GM12878 (cell line): ENCODE results near the gene CCR5AS.

Experiments used
- ATAC-seq: fragments of 200-7000 bp; cut with Tn5 transposase; 3 replicates; pipeline ENCODE4 v1.9.1; 2020; ENCODE audit warnings: mild to moderate bottlenecking, moderate library complexity
- BruUV-seq: library from RNA; stranded (reverse); fragments of 400-500 nt; replicated peaks from 2 replicates; lab custom pipeline; 2021; lab: Mats Ljungman, UMichigan
- CTCF ChIA-PET: fragments of 300-600 bp; sonication (Branson Sonifier 250); formaldehyde crosslinking; extraction: SDS; loops from one replicate; lab custom pipeline; 2021; ENCODE audit warnings: inconsistent platforms; lab: Yijun Ruan, JAX
- POLR2A ChIA-PET: fragments of 350-600 bp; formaldehyde crosslinking; extraction: SDS; loops from one replicate; lab custom pipeline; 2021; ENCODE audit warnings: inconsistent platforms; lab: Charles Lee
- RAD21 ChIA-PET: fragments of 300-600 bp; sonication (Branson Sonifier 250); formaldehyde crosslinking; loops from one replicate; lab custom pipeline; 2023; ENCODE audit warnings: antibody characterized with exemption; ENCODE audit not compliant: unreplicated experiment; lab: Charles Lee
- SMC1A ChIA-PET: fragments of 300-600 bp; sonication (Branson Sonifier 250); formaldehyde crosslinking; loops from one replicate; lab custom pipeline; 2023; ENCODE audit not compliant: unreplicated experiment, uncharacterized antibody; lab: Charles Lee
- DNase-seq: peaks from one replicate; pipeline ENCODE4 v3.0.0-alpha.2; 2011; ENCODE audit warnings: low read depth, low spot score
- FAIRE-seq: peaks from 3 replicates; lab custom pipeline; 2011; peaks lifted over from hg19 to GRCh38; lab: Jason Lieb, UNC
- H2AFZ ChIP-seq: 2 replicates; pipeline ENCODE4 v1.6.0; 2011; ENCODE audit warnings: low read depth, low read length, control low read depth; ENCODE audit not compliant: control insufficient read depth
- H3K27ac ChIP-seq: 2 replicates; pipeline ENCODE4 v1.5.1; 2011; ENCODE audit warnings: control low read depth; ENCODE audit not compliant: control insufficient read depth, insufficient read depth
- H3K27me3 ChIP-seq, 2 experiments: replicated peaks in 1 of 2; 2 replicates each; pipeline versions ENCODE4 v1.6.0 to v1.6.1; 2011; ENCODE audit warnings: low read length in 1 of 2; ENCODE audit not compliant: control insufficient read depth in 2 of 2, insufficient read depth in 2 of 2
- H3K36me3 ChIP-seq, 2 experiments: 2 replicates each; pipeline ENCODE4 v1.5.1; 2011; ENCODE audit warnings: low read length in 1 of 2; ENCODE audit not compliant: control insufficient read depth in 2 of 2, insufficient read depth in 2 of 2
- H3K4me1 ChIP-seq: 2 replicates; pipeline ENCODE4 v1.6.1; 2011; ENCODE audit warnings: mild to moderate bottlenecking, low read length, moderate library complexity, mixed read lengths; ENCODE audit not compliant: control insufficient read depth, insufficient read depth
- H3K4me2 ChIP-seq: 2 replicates; pipeline ENCODE4 v1.6.0; 2011; ENCODE audit warnings: control low read depth; ENCODE audit not compliant: control insufficient read depth, insufficient read depth
- H3K4me3 ChIP-seq: fragments of 200-600 bp; sonication (generic); 2 replicates; pipeline ENCODE4 v1.5.1; 2016
- H3K79me2 ChIP-seq: 2 replicates; pipeline ENCODE4 v1.6.0; 2011; ENCODE audit warnings: low read length; ENCODE audit not compliant: control insufficient read depth, insufficient read depth
- H3K9ac ChIP-seq: 2 replicates; pipeline ENCODE4 v1.8.0; 2011; ENCODE audit warnings: low read length, control low read depth, mixed read lengths; ENCODE audit not compliant: control insufficient read depth, insufficient read depth
- H3K9me3 ChIP-seq: replicated peaks from 3 replicates; pipeline ENCODE4 v1.5.1; 2011; ENCODE audit warnings: mild to moderate bottlenecking, low read length; ENCODE audit not compliant: control insufficient read depth, insufficient read depth
- H4K20me1 ChIP-seq: 2 replicates; pipeline ENCODE4 v1.6.0; 2011; ENCODE audit not compliant: control insufficient read depth, insufficient read depth
- ATF2 ChIP-seq: IDR thresholded peaks from 2 replicates; pipeline ENCODE4 v1.6.1; 2012; ENCODE audit warnings: low read length, inconsistent platforms
- BCLAF1 ChIP-seq: fragments of 450-650 bp; IDR thresholded peaks from 2 replicates; pipeline ENCODE4 v1.6.1; 2017; ENCODE audit warnings: antibody characterized with exemption, mild to moderate bottlenecking, moderate library complexity
- BRCA1 ChIP-seq: IDR thresholded peaks from 2 replicates; pipeline ENCODE4 v1.6.1; 2011; ENCODE audit warnings: low read depth, low read length, improper control_type of control experiment
- CHD4 ChIP-seq: fragments of 200-600 bp; sonication (generic); IDR thresholded peaks from 2 replicates; pipeline ENCODE4 v1.6.1; 2016; ENCODE audit warnings: mild to moderate bottlenecking
- CREB1 ChIP-seq: IDR thresholded peaks from 2 replicates; pipeline ENCODE4 v1.6.1; 2012; ENCODE audit warnings: low read depth, mild to moderate bottlenecking, inconsistent platforms
- ETV6 ChIP-seq, 2 experiments: fragments of 450-650 bp in 1 of 2; IDR thresholded peaks in 1 of 2; conservative IDR thresholded peaks in 1 of 2; 2 replicates each; pipeline ENCODE4 v1.6.1; 2014; ENCODE audit warnings: antibody characterized with exemption in 1 of 2, borderline replicate concordance in 1 of 2, low read depth in 1 of 2, mild to moderate bottlenecking in 1 of 2, moderate library complexity in 1 of 2
- JUNB ChIP-seq: IDR thresholded peaks from 2 replicates; pipeline ENCODE4 v1.6.1; 2016; ENCODE audit warnings: antibody characterized with exemption, mild to moderate bottlenecking
- MYB ChIP-seq: fragments of 150-350 bp; IDR thresholded peaks from 2 replicates; pipeline ENCODE4 v1.6.1; 2014; ENCODE audit warnings: mild to moderate bottlenecking, low read depth, low read length, borderline replicate concordance
- NFYA ChIP-seq: IDR thresholded peaks from 2 replicates; pipeline ENCODE4 v1.6.1; 2011; ENCODE audit warnings: low read depth, mild to moderate bottlenecking, low read length, improper control_type of control experiment, borderline replicate concordance
- POLR2AphosphoS5 ChIP-seq: IDR thresholded peaks from 2 replicates; pipeline ENCODE4 v1.6.1; 2011; ENCODE audit warnings: mild to moderate bottlenecking, low read length, inconsistent platforms
- PRDM15 ChIP-seq: fragments of 450-650 bp; formaldehyde crosslinking; IDR thresholded peaks from 2 replicates; pipeline ENCODE4 v1.4.0; 2020; ENCODE audit warnings: mild to moderate bottlenecking, moderate library complexity
- RB1 ChIP-seq: fragments of 450-650 bp; formaldehyde crosslinking; IDR thresholded peaks from 2 replicates; pipeline ENCODE4 v1.6.1; 2017; ENCODE audit warnings: mild to moderate bottlenecking, borderline replicate concordance
- RFX5 ChIP-seq: IDR thresholded peaks from 2 replicates; pipeline ENCODE4 v1.6.1; 2011; ENCODE audit warnings: low read depth, low read length, improper control_type of control experiment
- SIX5 ChIP-seq: IDR thresholded peaks from 2 replicates; pipeline ENCODE4 v1.6.1; 2011; ENCODE audit warnings: mild to moderate bottlenecking, low read depth, low read length, moderate library complexity; ENCODE audit not compliant: severe bottlenecking
- SMAD1 ChIP-seq: fragments of 450-650 bp; IDR thresholded peaks from 2 replicates; pipeline ENCODE4 v1.6.1; 2018; ENCODE audit warnings: mild to moderate bottlenecking, low read depth; ENCODE audit not compliant: partially characterized antibody
- TBL1XR1 ChIP-seq: IDR thresholded peaks from 2 replicates; pipeline ENCODE4 v1.6.1; 2012; ENCODE audit warnings: low read depth, low read length, improper control_type of control experiment
- TCF12 ChIP-seq: IDR thresholded peaks from 2 replicates; pipeline ENCODE4 v1.6.1; 2011; ENCODE audit warnings: low read depth, mild to moderate bottlenecking, low read length
- WGBS: methylation state at CpG from one replicate; pipeline ENCODE4 v1.1.6; 2016; ENCODE audit warnings: low lambda C conversion rate; ENCODE audit not compliant: insufficient replicate concordance, insufficient coverage; ENCODE audit errors: missing lambda C conversion rate; 5-methylcytosine and 5-hydroxymethylcytosine counted together
- in situ Hi-C: fragments of 300-500 bp; cut with MboI; formaldehyde crosslinking; loops from 9 replicates; pipeline ENCODE4 v1.14.3; 2018; ENCODE audit warnings: mixed read lengths
- intact Hi-C: fragments of 100-400 bp; cut with micrococcal nuclease; formaldehyde crosslinking; loops from one replicate; pipeline ENCODE4 v1.14.2; 2022; ENCODE audit not compliant: unreplicated experiment

The CCR5AS gene

GRCh38 chr3:46375814-46376213 lies 31.1 kb downstream of the CCR5AS start:
- SMC1A ChIA-PET = interaction anchor here (2.2 to 15.8 kb wide), 4 partner anchors 160 to 437 kb away, joined by 6 to 581 read pairs (median 222); no protein-coding TSS in a partner anchor
- RAD21 ChIA-PET = interaction anchor here (1.2 to 13.5 kb wide), 3 partner anchors 156 to 437 kb away, joined by 3 to 421 read pairs (median 396); no protein-coding TSS in a partner anchor
- 0% methylated on average over 2 of the region's 2 CpGs for WGBS
- DNase-seq (no peak), ATAC-seq (no peak), FAIRE-seq (no peak)
- no peak overlapping the region for H3K27ac ChIP-seq
- CTCF ChIA-PET = interaction anchor here (1.5 to 21.1 kb wide), 3 partner anchors 99 to 291 kb away, joined by 6 to 714 read pairs (median 555); no protein-coding TSS in a partner anchor
- H3K4me1 ChIP-seq = peaks cover 6% of the 10 kb centered on the region
- no peaks in the 10 kb centered on the region for H4K20me1 ChIP-seq
- H2AFZ ChIP-seq = no peak overlapping the region
- H3K4me2 ChIP-seq = no peak overlapping the region
- BruUV-seq = no TSS peak
- no peaks in the 10 kb centered on the region for H3K9me3 ChIP-seq
- in situ Hi-C loops (loop anchor here (10.0 kb wide), 1 partner anchor 611 kb away; no protein-coding TSS in a partner anchor), intact Hi-C loops (loop anchor here (10.0 kb wide), 1 partner anchor 179 kb away; no protein-coding TSS in a partner anchor)
- POLR2A ChIA-PET = no interaction called here
- no peak overlapping the region for H3K9ac ChIP-seq
- H3K36me3 ChIP-seq = no peaks in the 10 kb centered on the region
- H3K79me2 ChIP-seq = no peaks in the 10 kb centered on the region
- no peak overlapping the region for H3K4me3 ChIP-seq
- H3K27me3 ChIP-seq = peaks cover 0 to 3% of the 10 kb centered on the region in 2 experiments; a peak in 2 of 4 replicates
- TF ChIP-seq NFYA (no peak), SMAD1 (no peak), CREB1 (no peak), BRCA1 (no peak), SIX5 (no peak), JUNB (no peak), BCLAF1 (no peak), PRDM15 (CRISPR knock-in tag) (no peak), POLR2AphosphoS5 (no peak), RFX5 (no peak), ETV6 (conservative IDR thresholded peaks at IDR 0.05 in 1 of 2, IDR thresholded peaks at IDR 0.05 in 1 of 2; ENCODE audit: borderline replicate concordance in 1 of 2, low read depth in 1 of 2) (no peak), RB1 (no peak), MYB (no peak), CHD4 (no peak), TCF12 (no peak), TBL1XR1 (no peak), ATF2 (no peak)
